K562 (cell line): ENCODE measurements around the gene ADAMTS20. TPM values are rescaled to one million over a fixed set of nuclear protein-coding genes. Genes with fewer than 3 reads are reported as not detected.

Experiments used
- ARHGAP35 ChIP-seq: fragments of 450-650 bp; IDR thresholded peaks from 2 replicates; pipeline ENCODE4 v1.6.1; 2018; ENCODE audit not compliant: partially characterized antibody
- CHCHD3 ChIP-seq: fragments of 250-450 bp; sonication (Bioruptor Pico); IDR thresholded peaks from 2 replicates; pipeline ENCODE4 v2.1.2; 2022; ENCODE audit warnings: mild to moderate bottlenecking
- ILK ChIP-seq: fragments of 450-650 bp; IDR thresholded peaks from 2 replicates; pipeline ENCODE4 v1.6.1; 2016; ENCODE audit warnings: missing genetic modification characterization, low read depth, mild to moderate bottlenecking, missing compliant biosample characterization, moderate library complexity, borderline replicate concordance
- MBD2 ChIP-seq: sonication (generic); IDR thresholded peaks from 2 replicates; pipeline ENCODE4 v1.6.1; 2016; ENCODE audit warnings: low read depth, borderline replicate concordance
- NKRF ChIP-seq: fragments of 450-650 bp; IDR thresholded peaks from 2 replicates; pipeline ENCODE4 v1.6.1; 2016; ENCODE audit warnings: borderline replicate concordance
- PTBP1 ChIP-seq: fragments of 200-400 bp; formaldehyde crosslinking; IDR thresholded peaks from 2 replicates; pipeline ENCODE4 v1.6.1; 2017; ENCODE audit warnings: low read depth, low read length
- SRF ChIP-seq, 2 experiments: fragments of 250-450, 450-650 bp in 1 of 2; sonication (Bioruptor Pico) in 1 of 2; sonication (generic) in 1 of 2; formaldehyde crosslinking; IDR thresholded peaks; 2 replicates each; pipeline versions ENCODE4 v1.5.0 to v1.5.1; 2020 to 2022; ENCODE audit warnings: mild to moderate bottlenecking in 1 of 2, missing genetic modification reagents in 1 of 2
- TBL1XR1 ChIP-seq, 2 experiments: IDR thresholded peaks; 2 replicates each; pipeline ENCODE4 v1.6.1; 2012; ENCODE audit warnings: improper control_type of control experiment in 2 of 2, low read length in 2 of 2, mild to moderate bottlenecking in 1 of 2
- ZBTB9 ChIP-seq: fragments of 450-650 bp; formaldehyde crosslinking; IDR thresholded peaks from 2 replicates; pipeline ENCODE4 v1.4.0; 2020; ENCODE audit warnings: mild to moderate bottlenecking, moderate library complexity
- ZNF395 ChIP-seq: fragments of 200-800 bp; sonication (Bioruptor generic); IDR thresholded peaks from 2 replicates; pipeline ENCODE4 v1.6.1; 2017; ENCODE audit warnings: missing genetic modification characterization, missing compliant biosample characterization
- polyA plus RNA-seq, 8 experiments: library from polyadenylated mRNA; depleted of rRNA in 4 of 8; stranded (reverse) in 5 of 8; unstranded in 3 of 8; fragments of >200 nt; fragmentation: Nextera tagmentation in 2 of 8; fragmentation: Illumina TruSeq in 1 of 8; extraction: Ambion mirVana in 2 of 8; extraction: Trizol in 1 of 8; gene quantifications; 2 replicates each; pipeline versions ENCODE4 v1.2.1 to v1.2.3, GENCODE V29; 2011 to 2014; ENCODE audit warnings: inconsistent platforms in 1 of 8, missing spikeins in 1 of 8
- total RNA-seq, 7 experiments: library from RNA; depleted of rRNA in 6 of 7; stranded (reverse); fragments of >200 nt in 6 of 7; fragmentation: Illumina TruSeq in 2 of 7; extraction: Trizol in 2 of 7; gene quantifications; 2 replicates each; pipeline versions ENCODE4 v1.2.1 to v1.2.3, GENCODE V29; 2011 to 2021; ENCODE audit warnings: low replicate concordance in 1 of 7

ADAMTS20 gene
- total and polyA plus RNA-seq, 9 of the 15 experiments (the other 6 are each of a cell fraction or from before 2014, with no cell fraction given) = 0.01 to 0.84 (median 0.07) TPM; not detected in 2

- TF ChIP-seq ZNF395 (CRISPR knock-in tag) = no peak
- no peak for TF ChIP-seq TBL1XR1 (IDR thresholded peaks at IDR 0.05; ENCODE audit: low read length in 2 of 2)
- no peak for TF ChIP-seq NKRF
- no peak for TF ChIP-seq ARHGAP35
- TF ChIP-seq PTBP1 = no peak
- no peak for TF ChIP-seq SRF (CRISPR knock-in tag; IDR thresholded peaks at IDR 0.05)
- no peak for TF ChIP-seq CHCHD3 (CRISPR knock-in tag)
- TF ChIP-seq ZBTB9 (CRISPR knock-in tag) = no peak
- TF ChIP-seq ILK (tag) = no peak
- TF ChIP-seq MBD2 = no peak
Measured at GRCh38 chr12:43516045-43516444, 36.0 kb downstream of the ADAMTS20 start (continued).
